Chondrocyte (in vitro differentiated cells): ENCODE data around the gene LRBA. TPM values are rescaled to one million over a fixed set of nuclear protein-coding genes. Genes with fewer than 3 reads are reported as not detected.

ENCODE experiments used
- DNase-seq: peaks from one replicate; pipeline ENCODE4 v3.0.0; 2021; ENCODE audit warnings: mixed read lengths, low spot score
- H3K27ac Mint-ChIP-seq: one replicate; pipeline ENCODE4 v1.8.0; 2021; ENCODE audit warnings: mild to moderate bottlenecking, moderate library complexity, mixed read lengths; ENCODE audit not compliant: unreplicated experiment
- H3K27me3 Mint-ChIP-seq: 2 replicates; pipeline ENCODE4 v1.8.0; 2021; ENCODE audit warnings: low read depth, mixed read lengths
- H3K36me3 Mint-ChIP-seq: 2 replicates; pipeline ENCODE4 v1.8.0; 2021; ENCODE audit warnings: low read depth, mixed read lengths
- H3K4me1 Mint-ChIP-seq: 2 replicates; pipeline ENCODE4 v1.8.0; 2021; ENCODE audit warnings: low read depth, mild to moderate bottlenecking, mixed read lengths
- H3K4me3 Mint-ChIP-seq: one replicate; pipeline ENCODE4 v1.8.0; 2021; ENCODE audit warnings: mild to moderate bottlenecking, moderate library complexity, mixed read lengths; ENCODE audit not compliant: unreplicated experiment
- H3K9me3 Mint-ChIP-seq: 2 replicates; pipeline ENCODE4 v1.8.0; 2021; ENCODE audit warnings: low read depth, mixed read lengths
- CTCF ChIP-seq: fragments of 200-600 bp; sonication (generic); IDR thresholded peaks from 2 replicates; pipeline ENCODE4 v1.5.0; 2021; ENCODE audit warnings: antibody characterized with exemption, mild to moderate bottlenecking, moderate library complexity
- total RNA-seq: library from RNA; stranded (reverse); gene quantifications from 3 replicates; pipeline ENCODE4 v1.2.1, GENCODE V29; 2021

Gene LRBA
- total RNA-seq, 1 donor from 2014 or later = 19.7 TPM

- Mint-ChIP-seq H3K27ac (peak overlapping the region; percentile 90), H3K4me1 (peaks cover 45% of the 10 kb centered on the region), H3K36me3 (no peaks in the 10 kb centered on the region), H3K4me3 (peak overlapping the region; percentile 84), H3K27me3 (no peaks in the 10 kb centered on the region), H3K9me3 (no peaks in the 10 kb centered on the region)
- DNase-seq = no peak
- TF ChIP-seq CTCF = no peak
These were observed 434.8 kb downstream of the LRBA start for GRCh38 chr4:150580306-150580705.

DNA sequence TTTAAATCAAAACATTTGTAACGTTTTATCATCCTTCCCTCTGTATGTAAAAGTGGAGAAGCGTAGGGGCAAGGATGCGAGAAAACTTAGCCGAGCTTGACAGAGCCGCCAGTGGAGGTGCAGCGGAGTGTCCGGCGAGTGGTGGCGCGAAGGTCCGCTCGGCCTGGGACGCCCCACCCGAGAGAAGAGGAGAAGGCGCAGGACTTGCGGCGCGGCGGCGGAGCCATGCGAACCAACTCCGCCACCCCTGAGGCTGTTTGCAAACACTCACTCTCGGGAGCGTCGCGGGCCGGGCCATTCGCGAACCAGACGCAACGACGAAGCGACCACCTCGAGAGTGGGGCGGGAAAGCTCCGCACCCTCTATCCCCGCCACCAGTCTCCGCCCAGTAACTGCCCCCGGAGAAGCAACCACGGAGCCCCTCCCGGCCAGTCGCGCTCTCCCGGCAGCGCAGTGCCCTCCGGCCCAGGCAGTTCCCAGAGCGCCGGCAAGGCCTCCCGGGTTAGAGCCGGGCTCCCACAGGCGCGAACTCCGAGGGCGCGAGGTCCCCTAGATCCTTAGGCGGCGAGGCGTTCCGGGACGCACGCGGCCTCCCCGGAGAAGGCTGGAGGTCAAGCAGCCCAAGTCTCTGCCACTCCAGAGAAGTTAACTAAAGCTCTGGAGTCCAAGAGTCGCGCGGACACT is 435.4 kb downstream of the LRBA start:
- H3K27me3 Mint-ChIP-seq = no peaks in the 10 kb centered on the region
- DNase-seq = peak; percentile 91
- H3K27ac Mint-ChIP-seq = peak overlapping the region; percentile 90
- peak overlapping the region; percentile 84 for H3K4me3 Mint-ChIP-seq
- H3K36me3 Mint-ChIP-seq = no peaks in the 10 kb centered on the region
- no peak for TF ChIP-seq CTCF
- H3K4me1 Mint-ChIP-seq = peaks cover 49% of the 10 kb centered on the region
- H3K9me3 Mint-ChIP-seq = no peaks in the 10 kb centered on the region

DNA sequence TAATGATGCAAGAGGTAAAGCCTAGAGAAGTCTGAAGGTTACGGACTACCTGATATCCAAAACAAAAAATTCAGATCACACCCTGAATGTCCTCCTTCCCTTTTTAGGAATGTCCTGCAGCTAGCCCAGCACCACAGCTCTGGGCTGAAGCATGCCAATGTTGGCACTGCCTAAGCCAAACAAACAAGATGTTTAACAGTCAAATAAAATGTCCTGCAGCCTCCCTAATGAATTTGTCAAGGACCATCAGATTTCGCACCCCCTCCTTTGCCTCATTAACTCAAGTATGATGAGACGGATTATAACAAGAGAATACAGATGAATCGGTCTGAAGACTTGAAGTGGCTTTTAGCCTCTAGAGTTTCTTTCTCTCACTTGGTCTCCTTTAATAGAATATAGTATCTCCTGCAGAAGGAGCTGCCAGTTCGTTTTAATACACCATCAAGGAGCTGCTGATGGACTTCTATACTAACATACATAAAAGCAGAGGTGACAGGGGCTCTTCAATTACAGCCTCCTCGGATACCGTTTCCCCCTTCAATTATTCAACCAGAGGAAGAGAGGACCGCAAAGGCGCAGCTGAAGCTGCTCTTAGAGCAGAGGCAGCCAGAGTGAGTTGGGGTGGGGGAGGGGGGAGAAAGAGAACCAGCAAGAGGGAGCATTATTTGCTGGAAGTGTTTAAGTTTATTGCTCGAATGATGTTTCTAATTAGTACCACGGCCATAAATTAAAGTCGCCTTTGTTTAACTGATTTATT is 436.2 kb downstream of the LRBA start:
- Mint-ChIP-seq H3K4me1 (peaks cover 48% of the 10 kb centered on the region), H3K36me3 (no peaks in the 10 kb centered on the region), H3K27ac (peak overlapping the region; percentile 90), H3K27me3 (no peaks in the 10 kb centered on the region), H3K4me3 (peak overlapping the region; percentile 84), H3K9me3 (no peaks in the 10 kb centered on the region)
- no peak for DNase-seq
- TF ChIP-seq CTCF = no peak

GRCh38 chr4:150577796-150578195 is 437.3 kb downstream of the LRBA start:
- Mint-ChIP-seq H3K36me3 (no peaks in the 10 kb centered on the region), H3K4me1 (peaks cover 53% of the 10 kb centered on the region), H3K9me3 (no peaks in the 10 kb centered on the region), H3K27ac (no peak overlapping the region), H3K27me3 (no peaks in the 10 kb centered on the region), H3K4me3 (no peak overlapping the region)
- no peak for TF ChIP-seq CTCF
- DNase-seq = no peak

GRCh38 chr4:150574678-150575077 is 440.4 kb downstream of the LRBA start:
- H3K36me3 Mint-ChIP-seq = no peaks in the 10 kb centered on the region
- H3K9me3 Mint-ChIP-seq = no peaks in the 10 kb centered on the region
- peaks cover 37% of the 10 kb centered on the region for H3K4me1 Mint-ChIP-seq
- no peaks in the 10 kb centered on the region for H3K27me3 Mint-ChIP-seq
- no peak for TF ChIP-seq CTCF
- no peak overlapping the region for H3K4me3 Mint-ChIP-seq
- H3K27ac Mint-ChIP-seq = no peak overlapping the region
- DNase-seq = no peak
